ENCODE data around the gene ADAMTS14. TPM values are rescaled to one million over a fixed set of nuclear protein-coding genes. Genes with fewer than 3 reads are reported as not detected.
A peak's percentile ranks its signal among the peaks of the same experiment; 100 is the strongest.

ADAMTS14 gene
- total RNA-seq, 1 experiment from 2014 or later, result 0.91 TPM

GRCh38 chr10:70650104-70650503 lies 22.2 kb upstream of the ADAMTS14 start:
- Histone ChIP-seq H3F3A (ENCODE audit: low read length, unreplicated experiment) (no peaks in the 10 kb centered on the region), H3K4me3 (ENCODE audit: low read length) (no peak overlapping the region), H3K27ac (ENCODE audit: low read length) (peak overlapping the region; percentile 69), H3K9me3 (ENCODE audit: low read length) (0 out of 2 replicates have a peak, but pooled peaks cover 9% of the 10 kb centered on the region), H3K4me1 (ENCODE audit: insufficient read depth, low read length) (peaks cover 28% of the 10 kb centered on the region), H3K9me2 (replicated peaks; ENCODE audit: low read length) (no peaks in the 10 kb centered on the region), H3K9ac (ENCODE audit: low read length) (peak overlapping the region; percentile 5; the same call in 1 of the 2 replicates), H2AFZ (ENCODE audit: low read length) (no peak overlapping the region), H4K20me1 (ENCODE audit: low read length) (no peaks in the 10 kb centered on the region), H3K79me2 (ENCODE audit: low read length) (no peaks in the 10 kb centered on the region), H3K27me3 (ENCODE audit: low read length) (no peaks in the 10 kb centered on the region), H3K4me2 (ENCODE audit: low read length) (no peak overlapping the region), H3K36me3 (ENCODE audit: low read depth, low read length) (no peaks in the 10 kb centered on the region)
- no peak for ATAC-seq
- CTCF ChIA-PET, result no interaction called here
- intact Hi-C loops (cut with micrococcal nuclease), result no loop called here
- POLR2A ChIA-PET (ENCODE audit: unreplicated experiment), result no interaction called here
- TF ChIP-seq EZH2 (IDR thresholded peaks at IDR 0.05; ENCODE audit: low read length, unreplicated experiment) (no peak), EZH2phosphoT487 (IDR thresholded peaks at IDR 0.05; ENCODE audit: borderline replicate concordance, low read length) (no peak), CTCF (conservative IDR thresholded peaks at IDR 0.05; ENCODE audit: low read depth, low read length) (no peak)
- no peak for DNase-seq
- no TSS peak for BruUV-seq (replicated peaks)

GRCh38 chr10:70650718-70651117 lies 21.6 kb upstream of the ADAMTS14 start:
- H4K20me1 ChIP-seq (ENCODE audit: low read length), result no peaks in the 10 kb centered on the region
- H3K9ac ChIP-seq (ENCODE audit: low read length), result no peak overlapping the region
- POLR2A ChIA-PET (ENCODE audit: unreplicated experiment), result no interaction called here
- H3K4me1 ChIP-seq (ENCODE audit: insufficient read depth, low read length), result peaks cover 32% of the 10 kb centered on the region
- no peaks in the 10 kb centered on the region for H3K9me2 ChIP-seq (replicated peaks; ENCODE audit: low read length)
- 0 out of 2 replicates have a peak, but pooled peaks cover 9% of the 10 kb centered on the region for H3K9me3 ChIP-seq (ENCODE audit: low read length)
- no peak overlapping the region for H2AFZ ChIP-seq (ENCODE audit: low read length)
- no TSS peak for BruUV-seq (replicated peaks)
- peaks cover 4% of the 10 kb centered on the region for H3F3A ChIP-seq (ENCODE audit: low read length, unreplicated experiment)
- no peak for DNase-seq
- CTCF ChIA-PET, result no interaction called here
- no peak overlapping the region for H3K4me3 ChIP-seq (ENCODE audit: low read length)
- no peaks in the 10 kb centered on the region for H3K27me3 ChIP-seq (ENCODE audit: low read length)
- ATAC-seq, result no peak
- H3K36me3 ChIP-seq (ENCODE audit: low read depth, low read length), result no peaks in the 10 kb centered on the region
- H3K79me2 ChIP-seq (ENCODE audit: low read length), result no peaks in the 10 kb centered on the region
- intact Hi-C loops (cut with micrococcal nuclease), result no loop called here
- TF ChIP-seq CTCF (conservative IDR thresholded peaks at IDR 0.05; ENCODE audit: low read depth, low read length) (no peak), EZH2 (IDR thresholded peaks at IDR 0.05; ENCODE audit: low read length, unreplicated experiment) (no peak), EZH2phosphoT487 (IDR thresholded peaks at IDR 0.05; ENCODE audit: borderline replicate concordance, low read length) (no peak)
- no peak overlapping the region for H3K27ac ChIP-seq (ENCODE audit: low read length)
- no peak overlapping the region for H3K4me2 ChIP-seq (ENCODE audit: low read length)

DNA sequence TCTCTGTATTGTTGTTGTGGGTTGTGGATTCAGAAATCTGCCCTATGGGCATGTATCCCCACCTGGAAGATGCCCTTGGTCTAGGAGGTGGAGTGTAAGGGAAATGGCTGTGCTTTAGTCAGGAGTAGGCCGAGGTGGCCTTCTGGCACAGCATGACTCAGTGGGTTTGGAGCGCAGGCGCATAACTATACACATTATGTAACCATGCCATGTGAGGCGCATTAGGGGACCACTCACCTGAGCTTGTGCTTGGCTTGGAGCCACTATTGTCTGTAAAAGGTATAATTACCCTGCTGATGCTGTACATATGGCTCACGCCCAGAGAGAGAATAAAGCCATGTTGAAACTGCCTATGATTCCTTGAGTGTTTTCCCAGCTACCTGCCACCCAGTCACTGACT lies 20.6 kb upstream of the ADAMTS14 start:
- ChIA-PET POLR2A (ENCODE audit: unreplicated experiment) (no interaction called here), CTCF (no interaction called here)
- no peaks in the 10 kb centered on the region for H3K79me2 ChIP-seq (ENCODE audit: low read length)
- H3K4me3 ChIP-seq (ENCODE audit: low read length), result no peak overlapping the region
- H3K9ac ChIP-seq (ENCODE audit: low read length), result no peak overlapping the region
- ATAC-seq (no peak), DNase-seq (peak; percentile 46)
- intact Hi-C loops (cut with micrococcal nuclease), result no loop called here
- peaks cover 39% of the 10 kb centered on the region for H3K4me1 ChIP-seq (ENCODE audit: insufficient read depth, low read length)
- 0 out of 2 replicates have a peak, but pooled peaks cover 9% of the 10 kb centered on the region for H3K9me3 ChIP-seq (ENCODE audit: low read length)
- TF ChIP-seq EZH2 (IDR thresholded peaks at IDR 0.05; ENCODE audit: low read length, unreplicated experiment) (no peak), CTCF (conservative IDR thresholded peaks at IDR 0.05; ENCODE audit: low read depth, low read length) (no peak), EZH2phosphoT487 (IDR thresholded peaks at IDR 0.05; ENCODE audit: borderline replicate concordance, low read length) (no peak)
- no peaks in the 10 kb centered on the region for H3K36me3 ChIP-seq (ENCODE audit: low read depth, low read length)
- no peaks in the 10 kb centered on the region for H3K27me3 ChIP-seq (ENCODE audit: low read length)
- no peak overlapping the region for H3K4me2 ChIP-seq (ENCODE audit: low read length)
- H3K27ac ChIP-seq (ENCODE audit: low read length), result 0 out of 2 replicates have a peak overlapping the region, but pooled peaks have one; percentile 11
- H3F3A ChIP-seq (ENCODE audit: low read length, unreplicated experiment), result peaks cover 10% of the 10 kb centered on the region
- H3K9me2 ChIP-seq (replicated peaks; ENCODE audit: low read length), result no peaks in the 10 kb centered on the region
- BruUV-seq (replicated peaks), result no TSS peak
- H4K20me1 ChIP-seq (ENCODE audit: low read length), result no peaks in the 10 kb centered on the region
- no peak overlapping the region for H2AFZ ChIP-seq (ENCODE audit: low read length)

Data from PC-3 (cell line).